K562 (cell line): ENCODE measurements around the gene OLR1.

Source experiments
- FOXP1 ChIP-seq: sonication (generic); formaldehyde crosslinking; IDR thresholded peaks from 2 replicates; pipeline ENCODE4 v1.8.0; 2022; ENCODE audit warnings: mild to moderate bottlenecking, missing genetic modification reagents
- NBN ChIP-seq: fragments of 450-650 bp; IDR thresholded peaks from 2 replicates; pipeline ENCODE4 v1.6.1; 2016; ENCODE audit warnings: low read depth, mild to moderate bottlenecking
- USF1 ChIP-seq: sonication (generic); formaldehyde crosslinking; IDR thresholded peaks from 2 replicates; pipeline ENCODE4 v1.9.0; 2022; ENCODE audit warnings: mild to moderate bottlenecking, missing genetic modification reagents
- ZNF586 ChIP-seq: fragments of 450-650 bp; formaldehyde crosslinking; conservative IDR thresholded peaks from 2 replicates; pipeline ENCODE4 v1.4.0; 2020; ENCODE audit warnings: mild to moderate bottlenecking, moderate library complexity

GRCh38 chr12:10182354-10183049 lies 10.6 kb upstream of the OLR1 start:
- TF ChIP-seq USF1 (CRISPR knock-in tag) (no peak), NBN (no peak), ZNF586 (CRISPR knock-in tag) (no peak), FOXP1 (CRISPR knock-in tag) (no peak)
